CD4-positive, alpha-beta T cell treated with Interleukin-17A for 1 hour (primary cell): ENCODE measurements around the gene PROK1.

ENCODE experiments used
- DNase-seq: peaks from one replicate; pipeline ENCODE4 v3.0.0-alpha.2; 2020

PROK1 gene

DNA sequence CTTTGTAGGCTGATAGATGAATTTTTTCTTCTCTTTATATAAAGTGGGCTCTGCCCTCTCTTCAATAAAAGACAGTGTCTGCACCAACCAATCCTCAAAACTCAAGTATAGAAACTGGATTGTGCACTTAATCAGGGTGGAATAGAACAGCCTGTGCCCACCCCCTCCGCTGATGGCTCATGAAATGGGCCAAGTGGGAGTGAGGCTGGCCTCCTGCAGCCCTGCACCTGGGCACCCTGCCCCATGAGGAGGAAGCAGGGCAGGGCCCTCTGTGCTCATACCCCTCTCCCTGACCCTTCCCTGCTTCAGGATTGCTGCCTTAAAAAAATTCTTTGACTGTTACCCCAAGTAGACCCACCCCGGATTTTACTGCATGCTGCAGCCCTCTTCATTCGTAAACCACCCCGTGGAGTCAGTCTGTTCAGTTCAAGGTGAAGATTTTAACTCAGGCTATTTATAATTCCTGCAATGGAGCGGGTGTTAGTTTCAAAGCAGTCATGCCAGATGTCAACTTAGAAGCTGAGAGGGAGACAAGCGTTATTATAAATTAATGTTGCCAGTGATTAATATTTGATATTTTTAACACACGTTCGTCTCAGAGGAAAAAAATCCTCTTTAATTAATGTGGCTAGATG is 15.8 kb downstream of the PROK1 start:
- no peak for DNase-seq

DNA sequence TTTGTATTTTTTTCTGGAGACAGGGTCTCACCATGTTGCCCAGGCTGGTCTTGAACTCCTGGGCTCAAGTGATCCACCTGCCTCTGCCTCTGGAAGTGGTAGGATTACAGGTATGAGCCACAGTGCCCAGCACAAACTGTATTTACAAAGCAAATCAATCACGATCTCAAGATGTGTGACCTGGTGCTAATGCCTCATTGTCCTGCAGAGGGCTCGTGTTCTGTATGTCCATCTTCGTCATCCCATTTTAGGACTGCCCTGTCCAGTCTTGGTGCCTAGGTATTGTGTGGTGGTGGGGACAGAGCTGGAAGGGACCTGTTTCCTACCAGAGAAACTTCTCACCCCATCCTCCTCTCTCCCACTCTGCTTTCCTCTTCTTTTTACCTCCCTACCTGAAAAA is 20.2 kb downstream of the PROK1 start:
- no peak for DNase-seq

DNA sequence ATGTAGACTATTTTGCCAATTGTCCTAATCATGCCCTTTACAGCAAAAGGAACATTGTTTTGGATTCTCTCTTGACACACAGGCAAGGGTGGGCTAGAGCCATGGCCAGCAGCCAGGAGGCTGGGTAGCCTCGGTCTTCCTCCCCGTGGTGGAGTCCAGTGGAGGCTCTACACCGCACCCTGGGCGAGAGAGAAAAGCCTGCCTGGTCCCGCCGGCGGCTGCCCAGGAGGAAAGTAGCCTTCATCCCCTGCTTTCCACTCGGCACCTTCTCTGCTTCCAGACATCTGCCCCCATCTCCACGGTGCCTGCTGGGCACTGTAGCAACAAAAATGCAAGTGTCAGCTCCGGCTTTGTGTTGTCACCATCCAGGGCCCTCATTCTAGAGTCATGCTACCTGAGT is 21.6 kb downstream of the PROK1 start:
- DNase-seq = no peak

DNA sequence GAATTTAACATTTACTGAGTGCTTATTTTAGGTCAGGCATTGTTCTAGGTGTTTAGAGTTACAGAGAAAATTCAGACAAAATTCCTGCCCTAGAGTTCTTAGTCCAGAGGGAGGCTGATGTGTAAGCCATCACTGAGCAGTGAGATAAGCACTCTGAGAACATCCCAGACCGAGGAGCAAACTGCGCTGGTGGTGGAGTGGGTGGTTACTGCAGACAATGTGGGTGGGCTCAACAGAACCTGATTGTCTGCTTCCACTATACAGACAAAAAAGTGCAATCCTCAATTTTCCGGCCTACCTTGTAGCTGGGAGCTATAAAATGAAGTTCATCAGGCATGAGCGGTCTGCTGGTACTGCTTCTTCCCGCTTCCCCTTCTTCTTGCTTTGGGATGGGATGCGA is 23.5 kb downstream of the PROK1 start:
- DNase-seq = no peak

DNA sequence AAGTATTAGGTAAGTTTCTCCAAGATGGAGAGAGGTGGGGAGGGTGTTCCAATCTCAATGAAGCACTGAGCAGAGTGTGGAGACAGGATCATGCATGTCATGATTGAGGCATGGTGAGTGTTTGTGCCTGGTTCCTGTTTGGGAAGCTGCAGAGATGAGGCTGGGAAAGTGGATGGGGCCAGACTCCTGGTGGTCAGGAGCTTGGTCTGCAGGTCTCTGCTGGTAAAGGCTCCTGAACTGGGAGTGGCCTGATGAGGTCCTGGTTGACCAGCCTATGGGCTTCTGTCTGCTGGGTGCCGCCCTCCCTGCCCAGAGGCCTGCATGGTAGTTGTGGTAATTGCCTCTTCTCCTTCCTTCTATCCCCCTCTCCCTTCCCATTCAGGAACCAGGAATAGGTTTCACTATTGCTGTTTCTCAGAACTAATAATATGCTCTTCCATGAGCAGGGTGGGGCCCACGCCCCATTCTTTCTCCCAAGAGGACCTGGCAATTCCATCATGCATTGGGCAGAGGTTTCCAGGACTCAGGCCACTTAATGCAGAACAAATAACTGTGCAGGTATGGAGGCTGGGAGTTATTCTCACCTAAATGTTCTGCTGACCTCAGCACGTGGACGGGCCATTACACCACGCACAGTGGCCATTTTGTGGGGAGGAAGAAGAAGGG is 24.5 kb downstream of the PROK1 start:
- no peak for DNase-seq

DNA sequence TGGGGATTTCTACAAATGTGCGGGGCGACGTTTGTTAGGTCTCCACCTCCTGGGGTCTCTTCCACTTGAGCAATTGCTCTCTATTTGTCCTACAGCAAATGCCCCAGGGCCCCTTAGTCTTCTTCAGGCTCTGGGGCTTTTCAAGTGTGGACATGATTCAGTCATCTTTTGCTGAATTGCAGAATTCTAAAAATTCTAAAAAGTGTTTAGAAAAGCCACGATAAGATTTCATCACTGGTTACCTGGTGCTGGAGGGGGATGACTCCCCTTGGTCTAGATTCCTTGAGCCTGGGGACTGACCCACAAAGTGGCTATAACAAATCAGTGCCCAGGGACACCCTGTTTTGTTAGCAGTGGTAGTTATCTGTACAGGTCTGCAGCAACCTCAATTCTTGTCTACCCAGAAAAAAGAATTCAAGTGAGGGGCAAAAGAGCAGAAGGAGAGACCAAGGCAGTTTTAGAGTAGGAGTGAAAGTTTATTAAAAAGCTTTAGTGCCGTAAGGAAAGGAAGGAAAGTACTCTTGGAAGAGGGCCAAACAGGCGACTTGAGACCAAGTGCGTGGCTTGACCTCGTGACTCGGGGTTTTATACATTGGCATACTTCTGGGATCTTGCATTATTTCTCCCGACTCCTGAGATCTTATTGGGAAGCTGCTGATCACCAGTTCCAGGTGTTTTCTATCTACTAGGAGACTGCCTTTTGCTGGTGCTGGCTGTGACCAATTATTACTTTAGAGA is 25.2 kb downstream of the PROK1 start:
- no peak for DNase-seq

DNA sequence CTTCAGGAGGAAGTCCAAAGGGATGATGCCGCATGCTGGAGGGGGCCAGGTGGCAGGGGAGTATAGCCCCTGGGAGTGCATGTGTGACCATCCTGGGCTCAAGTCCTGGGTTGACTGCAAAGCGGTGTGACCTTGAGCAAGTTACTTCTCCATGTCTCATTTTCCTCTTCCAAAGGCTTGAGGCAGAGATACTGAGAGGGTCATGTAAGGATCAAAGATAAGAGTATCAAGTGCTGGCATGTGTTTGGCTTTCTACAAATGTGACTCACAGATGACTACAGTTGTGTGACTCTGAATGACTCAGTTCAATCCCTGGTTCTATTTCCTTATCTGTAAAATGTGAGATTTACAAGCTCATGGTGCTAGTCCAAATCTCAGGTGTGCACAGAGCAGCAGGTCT is 26.1 kb downstream of the PROK1 start:
- no peak for DNase-seq

DNA sequence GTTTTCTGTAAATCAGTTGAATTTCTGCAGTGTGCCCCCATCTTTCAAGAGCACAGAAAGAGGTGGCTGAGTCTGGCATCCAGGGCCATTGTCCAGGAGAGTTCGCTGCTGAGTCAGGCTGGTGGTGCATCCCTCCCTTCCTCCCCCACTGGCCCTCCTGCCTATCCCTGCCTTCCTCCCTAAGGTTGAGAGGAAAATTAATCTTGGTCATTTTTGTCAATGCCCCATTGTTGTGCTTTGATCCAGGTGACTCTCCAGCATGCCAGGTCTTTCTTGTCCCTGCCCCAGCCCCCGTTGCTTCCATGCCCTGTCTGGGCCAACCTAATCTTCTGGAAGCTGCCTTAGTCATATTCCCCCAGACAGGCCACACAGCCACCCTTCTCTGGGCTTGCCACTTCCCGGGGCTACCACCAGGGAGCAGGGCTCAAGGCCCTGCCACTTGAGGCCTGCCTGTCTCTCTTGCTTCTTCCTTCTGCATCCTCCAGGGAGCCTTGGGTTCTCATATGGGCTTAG is 26.6 kb downstream of the PROK1 start:
- DNase-seq = no peak

DNA sequence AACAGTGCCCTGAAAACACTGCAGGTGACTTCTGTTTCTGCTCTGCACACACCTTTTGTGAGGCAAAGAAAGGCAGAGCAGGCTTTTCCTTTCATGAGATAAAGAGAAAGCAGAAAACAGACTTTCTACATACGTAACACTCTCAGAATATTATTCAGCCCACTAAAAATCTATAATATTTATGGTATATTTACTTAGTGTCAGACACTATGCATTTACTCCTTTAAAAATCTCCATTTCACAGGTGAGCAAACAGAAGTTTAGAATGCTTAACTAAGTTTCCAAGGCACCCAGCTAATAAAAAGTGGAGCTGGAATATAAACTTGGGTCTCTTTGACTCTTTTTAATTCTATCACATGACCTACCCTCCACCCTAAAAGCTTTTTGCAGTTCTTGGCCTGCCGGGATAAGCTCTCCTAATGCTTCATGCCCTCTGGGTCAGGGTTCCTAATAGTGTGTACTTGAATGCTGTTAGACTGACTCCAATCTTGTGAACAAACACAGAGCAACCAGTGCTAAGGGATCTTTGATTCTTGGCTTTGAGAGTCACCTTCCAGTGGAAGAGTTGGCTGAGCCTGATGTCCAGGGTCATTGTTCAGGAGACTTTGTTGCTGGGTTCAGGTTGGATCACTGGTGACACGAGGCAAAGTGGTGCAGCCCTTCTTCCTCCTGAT is 27.2 kb downstream of the PROK1 start:
- no peak for DNase-seq

DNA sequence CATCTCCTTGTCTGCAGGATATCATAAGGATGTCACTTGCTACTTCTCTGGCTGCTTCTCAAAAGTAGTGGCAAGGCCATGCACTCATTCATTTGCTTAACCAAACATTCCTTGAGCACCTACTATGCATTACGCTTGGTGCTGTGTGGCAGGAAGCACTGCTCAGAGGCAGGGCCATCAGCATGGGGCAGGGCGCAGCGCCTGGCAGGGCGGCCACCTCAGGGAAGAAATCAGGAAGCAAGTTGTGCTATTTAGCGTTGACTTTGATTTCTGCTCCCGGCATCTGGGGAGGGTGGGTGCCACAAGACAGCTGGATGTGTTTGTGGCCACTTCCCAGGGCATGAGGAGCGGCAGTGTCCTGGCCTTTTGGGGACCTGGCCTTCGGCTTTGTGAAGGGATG is 27.9 kb downstream of the PROK1 start:
- no peak for DNase-seq

DNA sequence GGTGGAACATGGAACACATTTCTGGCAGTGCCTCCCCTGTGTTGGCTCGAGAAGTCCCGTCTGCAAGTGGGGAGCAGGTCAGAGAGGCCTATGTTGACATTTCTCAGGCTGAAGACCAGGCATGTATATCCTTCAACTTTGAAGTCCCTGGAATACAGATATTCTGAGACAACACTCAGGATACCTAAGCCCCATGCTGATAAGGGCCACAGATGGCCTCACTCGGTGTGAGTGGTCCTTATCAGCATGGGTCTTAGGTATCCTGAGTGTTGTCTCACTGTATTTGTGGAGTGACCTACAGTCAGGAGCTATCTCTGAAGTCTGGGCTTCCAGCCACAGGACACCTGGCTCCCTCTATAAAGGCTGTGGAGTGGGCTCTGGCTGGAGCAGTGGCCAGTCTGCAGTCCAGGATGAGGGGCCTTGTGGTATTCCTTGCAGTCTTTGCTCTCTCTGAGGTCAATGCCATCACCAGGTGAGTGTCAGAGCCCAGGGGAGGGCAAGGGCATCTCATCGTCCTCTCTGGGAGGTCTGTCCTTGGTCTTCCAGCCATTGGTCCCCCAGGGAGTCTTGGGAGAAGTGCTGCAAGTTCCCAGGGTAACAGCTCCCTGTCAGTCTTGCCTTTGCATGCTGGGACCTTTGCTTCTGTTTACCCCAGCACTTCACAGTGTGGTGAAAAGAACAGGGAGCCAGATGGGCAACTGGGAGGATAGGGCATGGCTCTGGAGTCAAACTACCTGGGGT is 29.6 kb downstream of the PROK1 start:
- no peak for DNase-seq

DNA sequence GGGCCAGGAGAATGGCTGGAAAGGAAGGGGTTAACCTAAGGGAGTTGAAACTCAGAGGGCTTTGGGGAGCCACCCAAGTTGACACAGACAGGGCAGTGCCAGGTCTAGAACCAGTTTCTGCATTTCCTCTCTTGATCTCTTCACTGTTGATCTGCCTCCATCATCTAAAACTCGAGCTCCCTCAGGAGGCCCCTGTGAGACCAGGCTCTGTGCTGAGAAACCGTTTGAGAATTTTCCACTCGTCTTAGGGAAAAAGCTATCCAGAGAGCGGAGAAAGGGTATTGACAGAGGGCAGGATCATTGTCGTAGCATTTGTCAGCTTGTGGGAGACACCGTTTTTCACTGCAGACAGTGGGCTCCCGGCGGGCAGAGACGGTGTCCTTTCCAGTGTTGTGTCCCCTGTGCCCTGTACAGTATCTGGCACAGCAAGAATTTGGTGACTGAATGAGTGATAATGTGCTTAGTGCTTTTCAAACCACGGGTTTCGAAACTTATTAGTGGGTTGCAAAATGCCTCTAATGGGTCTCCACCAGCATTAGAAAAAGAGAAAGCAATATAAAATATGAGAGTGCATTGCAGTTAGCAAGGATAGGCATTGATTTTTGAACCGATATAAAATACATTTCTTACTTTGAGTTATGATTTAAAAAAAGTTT is 31.1 kb downstream of the PROK1 start:
- no peak for DNase-seq

DNA sequence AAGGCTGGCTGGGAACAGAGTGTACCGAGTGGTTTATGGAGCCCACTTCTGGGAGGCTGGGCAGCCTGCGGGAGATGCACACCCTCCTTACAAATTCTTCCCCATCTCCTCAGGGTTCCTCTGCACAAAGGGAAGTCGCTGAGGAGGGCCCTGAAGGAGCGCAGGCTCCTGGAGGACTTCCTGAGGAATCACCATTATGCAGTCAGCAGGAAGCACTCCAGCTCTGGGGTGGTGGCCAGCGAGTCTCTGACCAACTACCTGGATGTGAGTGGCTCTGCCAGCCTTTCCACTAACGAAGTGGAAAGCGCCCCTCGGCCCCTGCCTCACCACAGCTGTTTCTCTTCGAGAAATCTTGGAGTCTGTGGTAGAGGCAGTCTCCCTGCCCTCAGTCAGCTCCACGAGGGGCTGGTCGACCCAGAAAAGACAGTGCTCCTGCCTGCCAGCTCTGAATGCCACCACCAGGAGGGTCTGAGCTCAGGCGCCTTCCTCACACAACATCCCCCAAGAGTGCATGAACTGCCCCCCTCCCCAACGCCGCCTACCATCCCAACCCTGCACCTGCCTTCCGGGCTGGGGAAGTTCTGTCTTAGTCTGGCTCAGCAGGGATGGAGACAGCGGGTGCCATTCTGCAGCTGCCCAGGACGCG is 31.8 kb downstream of the PROK1 start:
- DNase-seq = no peak

DNA sequence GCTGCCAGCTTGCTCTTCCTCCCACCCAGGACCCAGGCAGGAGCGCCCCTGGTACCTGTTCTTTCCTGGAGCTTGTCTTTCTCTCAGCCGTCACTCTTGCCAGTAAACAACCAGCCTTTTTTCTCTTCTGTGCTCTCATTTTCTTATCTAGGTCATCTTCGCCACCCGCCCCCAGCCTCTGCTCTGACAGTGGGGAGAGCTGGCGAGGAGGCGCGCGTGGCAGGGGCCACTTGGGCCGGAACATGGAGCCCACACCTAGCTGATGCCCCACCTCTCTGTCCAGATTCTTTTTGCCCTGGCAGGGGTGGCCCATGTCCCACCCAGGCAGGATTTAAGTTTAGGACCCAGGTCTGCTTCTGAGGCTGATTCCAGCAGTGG is 32.3 kb downstream of the PROK1 start:
- no peak for DNase-seq

DNA sequence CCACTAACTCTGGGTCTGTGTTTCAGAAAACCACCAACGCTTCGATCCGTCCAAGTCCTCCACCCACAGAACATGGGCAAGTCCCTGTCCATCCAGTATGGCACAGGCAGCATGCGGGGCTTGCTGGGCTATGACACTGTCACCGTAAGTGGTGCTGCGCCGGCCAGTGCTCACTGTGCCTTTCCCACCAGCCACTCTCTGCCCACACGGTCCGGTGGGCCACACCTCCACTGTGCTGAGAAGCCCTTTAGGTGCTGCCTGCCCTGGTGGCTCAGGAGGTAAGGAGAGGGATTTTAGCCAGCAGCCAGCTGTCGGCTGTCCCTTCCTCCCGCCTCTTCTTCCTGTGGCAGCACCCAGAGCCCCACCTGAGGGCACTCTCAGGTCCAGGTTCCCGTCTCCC is 33.9 kb downstream of the PROK1 start:
- no peak for DNase-seq

DNA sequence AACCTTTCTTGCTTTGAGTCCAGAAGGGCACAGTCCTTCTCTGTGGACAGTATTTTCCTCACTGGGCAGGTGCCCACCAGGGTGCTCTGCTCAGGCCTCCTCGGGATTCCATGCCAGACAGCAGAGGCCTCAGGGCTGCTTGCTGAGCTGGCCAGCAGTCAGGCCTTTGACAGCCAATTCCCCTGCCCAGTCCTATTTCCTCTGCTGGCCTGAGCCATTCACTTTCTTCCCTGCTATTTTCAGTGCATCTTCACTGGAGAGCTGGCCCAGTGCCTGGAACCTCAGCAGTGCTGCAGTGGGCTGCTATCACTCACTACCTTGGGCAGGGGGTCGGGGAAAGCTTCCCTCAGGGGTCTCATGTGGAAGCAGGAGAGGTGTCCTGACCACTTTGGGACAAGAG is 34.8 kb downstream of the PROK1 start:
- DNase-seq = no peak

DNA sequence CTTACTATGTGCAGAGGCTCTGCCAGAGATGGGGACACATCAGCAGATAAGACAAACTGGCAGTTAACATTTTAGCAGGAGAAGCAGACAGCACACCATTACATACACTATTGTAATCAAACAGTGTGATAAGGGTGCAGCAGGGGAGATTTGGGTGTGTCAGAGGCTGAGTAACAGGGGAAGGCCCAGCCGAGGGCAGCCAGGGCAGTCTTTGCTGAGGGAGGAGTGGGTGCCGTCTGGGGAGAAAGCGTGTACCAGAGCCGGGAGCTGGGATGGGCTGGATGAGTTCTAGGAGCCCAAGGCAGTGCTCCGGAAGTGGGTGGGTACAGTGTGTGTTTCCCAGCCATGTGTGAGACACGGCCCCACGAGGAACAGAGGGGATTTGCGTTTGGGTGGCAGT is 36.8 kb downstream of the PROK1 start:
- DNase-seq = no peak

DNA sequence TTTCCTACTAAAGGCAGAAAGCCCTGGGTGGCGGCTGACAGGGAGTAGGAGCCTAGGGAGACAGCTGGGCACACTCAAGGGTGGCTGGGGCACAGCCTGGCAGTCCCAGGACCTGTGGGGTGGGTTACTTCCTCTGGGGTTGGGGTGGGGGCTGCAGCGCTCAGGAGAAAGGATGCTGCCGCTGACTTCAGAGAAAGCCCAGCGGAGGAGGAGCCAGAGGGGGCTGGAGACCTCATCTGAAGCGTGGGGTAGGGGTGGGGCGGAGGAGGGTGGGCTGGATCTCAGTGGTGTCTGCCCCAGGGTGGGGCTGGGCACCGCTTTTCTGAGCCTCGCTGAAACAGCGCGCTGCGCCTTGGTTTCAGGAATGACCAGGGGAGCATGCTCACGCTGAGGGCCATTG is 37.2 kb downstream of the PROK1 start:
- no peak for DNase-seq

DNA sequence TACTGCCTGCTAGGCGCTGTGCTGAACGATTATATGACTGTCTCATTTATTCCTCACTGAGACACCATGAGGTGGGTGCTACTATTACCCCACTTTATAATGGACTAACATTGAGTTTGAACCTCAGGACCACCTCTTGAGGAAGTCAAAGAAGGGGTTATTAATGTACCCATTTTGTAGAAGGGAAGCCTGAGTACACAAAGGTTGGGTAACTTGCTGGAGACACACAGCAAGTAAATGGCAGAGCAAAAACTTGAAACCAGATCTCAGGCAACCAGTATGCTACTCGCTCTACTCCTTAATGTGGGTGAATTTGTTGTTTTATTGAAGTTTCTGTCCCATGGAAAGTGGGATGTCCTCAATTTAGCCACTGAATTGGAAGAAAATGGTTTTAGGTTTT is 37.9 kb downstream of the PROK1 start:
- no peak for DNase-seq

DNA sequence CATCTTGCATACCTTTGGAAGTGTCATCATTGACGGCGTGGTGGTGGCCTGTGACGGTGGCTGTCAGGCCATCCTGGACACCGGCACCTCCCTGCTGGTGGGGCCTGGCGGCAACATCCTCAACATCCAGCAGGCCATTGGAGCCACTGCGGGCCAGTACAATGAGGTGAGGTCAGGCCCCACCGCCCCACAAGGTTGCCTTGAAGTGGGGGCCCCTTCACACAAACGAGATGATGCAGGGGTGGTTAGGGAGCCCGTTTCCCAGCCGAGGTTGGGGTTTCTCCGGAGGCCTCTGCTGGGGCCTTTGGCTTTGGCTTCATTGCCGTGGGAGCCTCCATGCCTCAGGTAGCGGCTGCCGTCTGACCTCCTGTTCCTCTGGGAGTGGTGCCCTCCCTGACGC is 38.5 kb downstream of the PROK1 start:
- no peak for DNase-seq

DNA sequence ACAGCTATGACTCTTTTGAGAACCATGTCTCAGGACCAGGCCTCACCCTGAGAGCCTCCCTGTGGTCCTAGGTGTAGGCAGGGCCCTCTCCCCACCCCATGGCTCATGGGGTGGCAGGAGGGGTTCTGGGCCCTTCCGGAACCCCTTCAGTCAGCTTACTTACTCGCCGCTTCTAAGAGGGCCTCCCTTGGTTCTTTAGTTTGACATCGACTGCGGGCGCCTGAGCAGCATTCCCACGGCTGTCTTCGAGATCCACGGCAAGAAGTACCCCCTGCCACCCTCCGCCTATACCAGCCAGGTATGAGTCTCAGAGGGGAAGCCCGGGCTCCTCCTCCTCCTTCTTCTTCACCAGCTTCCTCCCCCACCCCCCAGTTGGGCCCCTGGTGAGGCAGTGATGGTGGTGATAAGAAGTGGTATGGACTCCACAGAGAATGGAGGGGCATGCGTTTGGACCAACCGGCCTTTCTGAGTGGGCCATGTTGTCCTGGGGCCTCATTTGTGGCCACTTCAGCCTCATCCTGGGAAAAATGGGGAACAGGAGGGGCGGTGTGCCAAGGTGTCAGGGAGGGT is 39.1 kb downstream of the PROK1 start:
- DNase-seq = no peak
